ENCODE data around the gene ITGA8. TPM values are rescaled to one million over a fixed set of nuclear protein-coding genes. Genes with fewer than 3 reads are reported as not detected.

ITGA8 gene
- total RNA-seq, 1 donor from 2014 or later = 6.9 TPM

- peaks cover 3% of the 10 kb centered on the region for H3K9me3 Mint-ChIP-seq (ENCODE audit: unreplicated experiment)
- no peak overlapping the region for H3K27ac Mint-ChIP-seq (ENCODE audit: unreplicated experiment)
- H3K4me1 Mint-ChIP-seq (ENCODE audit: unreplicated experiment) = peaks cover 26% of the 10 kb centered on the region
- peaks cover 2% of the 10 kb centered on the region for H3K36me3 Mint-ChIP-seq (ENCODE audit: unreplicated experiment)
- TF ChIP-seq CTCF (IDR thresholded peaks at IDR 0.05) = no peak
- no peaks in the 10 kb centered on the region for H3K27me3 Mint-ChIP-seq (ENCODE audit: unreplicated experiment)
- no peak overlapping the region for H3K4me3 Mint-ChIP-seq (ENCODE audit: unreplicated experiment)
- DNase-seq (ENCODE audit: extremely low spot score, unreplicated experiment) = no peak
Measured at GRCh38 chr10:15505329-15505728, 214.4 kb downstream of the ITGA8 start.

GRCh38 chr10:15504101-15504840, 215.5 kb downstream of the ITGA8 start:
- peak overlapping the region; percentile 55 for H3K4me3 Mint-ChIP-seq (ENCODE audit: unreplicated experiment)
- peaks cover 26% of the 10 kb centered on the region for H3K4me1 Mint-ChIP-seq (ENCODE audit: unreplicated experiment)
- peak overlapping the region; percentile 91 for H3K27ac Mint-ChIP-seq (ENCODE audit: unreplicated experiment)
- no peak for TF ChIP-seq CTCF (IDR thresholded peaks at IDR 0.05)
- no peak for DNase-seq (ENCODE audit: extremely low spot score, unreplicated experiment)
- H3K9me3 Mint-ChIP-seq (ENCODE audit: unreplicated experiment) = peaks cover 11% of the 10 kb centered on the region
- peaks cover 2% of the 10 kb centered on the region for H3K36me3 Mint-ChIP-seq (ENCODE audit: unreplicated experiment)
- H3K27me3 Mint-ChIP-seq (ENCODE audit: unreplicated experiment) = no peaks in the 10 kb centered on the region

GRCh38 chr10:15494850-15495506, 224.7 kb downstream of the ITGA8 start:
- H3K27ac Mint-ChIP-seq (ENCODE audit: unreplicated experiment) = no peak overlapping the region
- no peak overlapping the region for H3K4me3 Mint-ChIP-seq (ENCODE audit: unreplicated experiment)

GRCh38 chr10:15491856-15492642, 227.7 kb downstream of the ITGA8 start:
- Mint-ChIP-seq H3K4me1 (ENCODE audit: unreplicated experiment) (peaks cover 11% of the 10 kb centered on the region), H3K27ac (ENCODE audit: unreplicated experiment) (no peak overlapping the region), H3K27me3 (ENCODE audit: unreplicated experiment) (no peaks in the 10 kb centered on the region), H3K36me3 (ENCODE audit: unreplicated experiment) (no peaks in the 10 kb centered on the region), H3K4me3 (ENCODE audit: unreplicated experiment) (no peak overlapping the region), H3K9me3 (ENCODE audit: unreplicated experiment) (no peaks in the 10 kb centered on the region)
- no peak for TF ChIP-seq CTCF (IDR thresholded peaks at IDR 0.05)
- DNase-seq (ENCODE audit: extremely low spot score, unreplicated experiment) = no peak

More at GRCh38 chr10:15494850-15495506, 224.7 kb downstream of the ITGA8 start:
- Mint-ChIP-seq H3K9me3 (ENCODE audit: unreplicated experiment) (peaks cover 10% of the 10 kb centered on the region), H3K36me3 (ENCODE audit: unreplicated experiment) (peaks cover 2% of the 10 kb centered on the region), H3K27me3 (ENCODE audit: unreplicated experiment) (no peaks in the 10 kb centered on the region), H3K4me1 (ENCODE audit: unreplicated experiment) (peaks cover 11% of the 10 kb centered on the region)
- no peak for TF ChIP-seq CTCF (IDR thresholded peaks at IDR 0.05)
- no peak for DNase-seq (ENCODE audit: extremely low spot score, unreplicated experiment)

GRCh38 chr10:15489431-15489830, 230.3 kb downstream of the ITGA8 start:
- no peak for TF ChIP-seq CTCF (IDR thresholded peaks at IDR 0.05)
- Mint-ChIP-seq H3K27me3 (ENCODE audit: unreplicated experiment) (no peaks in the 10 kb centered on the region), H3K36me3 (ENCODE audit: unreplicated experiment) (no peaks in the 10 kb centered on the region), H3K4me1 (ENCODE audit: unreplicated experiment) (peaks cover 33% of the 10 kb centered on the region), H3K4me3 (ENCODE audit: unreplicated experiment) (no peak overlapping the region), H3K9me3 (ENCODE audit: unreplicated experiment) (no peaks in the 10 kb centered on the region), H3K27ac (ENCODE audit: unreplicated experiment) (no peak overlapping the region)
- no peak for DNase-seq (ENCODE audit: extremely low spot score, unreplicated experiment)

Measured in osteocyte (in vitro differentiated cells).